K562 (cell line): ENCODE results near the gene AP1S3. TPM values are rescaled to one million over a fixed set of nuclear protein-coding genes. Genes with fewer than 3 reads are reported as not detected.

Experiments
- ATAC-seq: fragments of 200-7000 bp; cut with Tn5 transposase; 3 replicates; pipeline ENCODE4 v1.9.1; 2020; ENCODE audit warnings: moderate library complexity
- BruUV-seq: library from RNA; stranded (reverse); fragments of 400-500 nt; replicated peaks from 2 replicates; lab custom pipeline; 2021; lab: Mats Ljungman, UMichigan
- CTCF ChIA-PET: fragments of 300-600 bp; formaldehyde crosslinking; extraction: SDS; loops from one replicate; lab custom pipeline; 2021; ENCODE audit warnings: low intra/inter-chr PET ratio; lab: Yijun Ruan, JAX
- POLR2A ChIA-PET: fragments of 300-600, 350-650 bp; sonication (Branson Sonifier 250); formaldehyde crosslinking; extraction: SDS; loops from one replicate; lab custom pipeline; 2021; ENCODE audit warnings: antibody characterized with exemption, inconsistent platforms; lab: Yijun Ruan, JAX
- DNase-seq, 4 experiments: peaks; one replicate each; pipeline versions ENCODE4 v3.0.0 to v3.0.0-alpha.2; 2011 to 2018; ENCODE audit warnings: low spot score in 3 of 4, mixed read lengths in 3 of 4; ENCODE audit errors: extremely low read depth in 1 of 4
- FAIRE-seq: peaks from 2 replicates; lab custom pipeline; 2011; peaks lifted over from hg19 to GRCh38; lab: Jason Lieb, UNC
- H2AFZ ChIP-seq: 2 replicates; pipeline ENCODE4 v1.6.0; 2011; ENCODE audit warnings: low read depth, low read length, control low read depth, inconsistent platforms
- H3K27ac ChIP-seq: fragments of 200-600 bp; 3 replicates; pipeline ENCODE4 v1.8.0; 2011; ENCODE audit warnings: low read depth, mild to moderate bottlenecking, control low read depth, inconsistent platforms, low read length, moderate library complexity, mixed read lengths; ENCODE audit errors: extremely low read depth
- H3K27me3 ChIP-seq, 2 experiments: fragments of 300-600 bp in 1 of 2; 2 replicates in 1 of 2; 3 replicates in 1 of 2; pipeline versions ENCODE4 v1.6.0 to v1.8.0; 2011; ENCODE audit warnings: inconsistent platforms in 2 of 2, low read length in 2 of 2, mild to moderate bottlenecking in 1 of 2, mixed read lengths in 1 of 2, moderate library complexity in 1 of 2; ENCODE audit not compliant: control insufficient read depth in 2 of 2, insufficient read depth in 2 of 2
- H3K36me3 ChIP-seq: fragments of 300-600 bp; 3 replicates; pipeline ENCODE4 v1.8.0; 2011; ENCODE audit warnings: mild to moderate bottlenecking, low read length, inconsistent platforms; ENCODE audit not compliant: control insufficient read depth, insufficient read depth
- H3K4me1 ChIP-seq, 2 experiments: fragments of 200-600 bp in 1 of 2; replicated peaks in 1 of 2; 2 replicates in 1 of 2; 3 replicates in 1 of 2; pipeline versions ENCODE4 v1.5.1 to v1.8.0; 2011; ENCODE audit warnings: inconsistent platforms in 2 of 2, low read length in 2 of 2, mild to moderate bottlenecking in 1 of 2, mixed read lengths in 1 of 2, moderate library complexity in 1 of 2; ENCODE audit not compliant: control insufficient read depth in 2 of 2, insufficient read depth in 2 of 2
- H3K4me2 ChIP-seq: 2 replicates; pipeline ENCODE4 v1.6.1; 2011; ENCODE audit warnings: low read length, control low read depth, inconsistent platforms, mixed read lengths; ENCODE audit not compliant: insufficient read depth
- H3K4me3 ChIP-seq: fragments of 200-600 bp; sonication (generic), shearing (Covaris generic); 2 replicates; pipeline ENCODE4 v1.5.1; 2016; ENCODE audit warnings: control low read depth, inconsistent platforms
- H3K79me2 ChIP-seq: fragments of 200-600 bp; 3 replicates; pipeline ENCODE4 v1.8.0; 2011; ENCODE audit warnings: low read length, inconsistent platforms; ENCODE audit not compliant: control insufficient read depth, insufficient read depth
- H3K9ac ChIP-seq, 2 experiments: 2 replicates each; pipeline versions ENCODE4 v1.6.0 to v1.6.1; 2011; ENCODE audit warnings: low read depth in 2 of 2, low read length in 2 of 2, control low read depth in 1 of 2, inconsistent platforms in 1 of 2, mild to moderate bottlenecking in 1 of 2, mixed read lengths in 1 of 2; ENCODE audit not compliant: insufficient read depth in 1 of 2
- H3K9me1 ChIP-seq: one replicate; pipeline ENCODE4 v1.6.0; 2011; ENCODE audit warnings: inconsistent platforms, mild to moderate bottlenecking, low read length, moderate library complexity; ENCODE audit not compliant: control insufficient read depth, insufficient read depth
- H3K9me3 ChIP-seq: replicated peaks from 2 replicates; pipeline ENCODE4 v1.5.1; 2011; ENCODE audit warnings: low read depth, low read length, inconsistent platforms; ENCODE audit not compliant: control insufficient read depth, insufficient read depth
- H4K20me1 ChIP-seq: replicated peaks from 2 replicates; pipeline ENCODE4 v1.6.1; 2011; ENCODE audit warnings: low read length, inconsistent platforms, mixed read lengths; ENCODE audit not compliant: control insufficient read depth, insufficient read depth
- ARID4B ChIP-seq: sonication (generic); formaldehyde crosslinking; IDR thresholded peaks from 2 replicates; pipeline ENCODE4 v1.8.0; 2022; ENCODE audit warnings: mild to moderate bottlenecking, missing genetic modification reagents
- CTBP1 ChIP-seq: fragments of 450-650 bp; IDR thresholded peaks from 2 replicates; pipeline ENCODE4 v1.6.1; 2016; ENCODE audit warnings: borderline replicate concordance
- DIDO1 ChIP-seq: fragments of 450-650 bp; IDR thresholded peaks from 2 replicates; pipeline ENCODE4 v1.6.1; 2016; ENCODE audit warnings: low read depth, missing biosample characterization, missing genetic modification characterization
- FUS ChIP-seq: fragments of 200-400 bp; formaldehyde crosslinking; optimal IDR thresholded peaks from 2 replicates; pipeline ENCODE3; 2017; ENCODE audit warnings: low read depth, low read length
- HDAC3 ChIP-seq: fragments of 450-650 bp; IDR thresholded peaks from 2 replicates; pipeline ENCODE4 v1.6.1; 2018; ENCODE audit warnings: borderline replicate concordance, mild to moderate bottlenecking, moderate library complexity; ENCODE audit not compliant: partially characterized antibody
- IFI16 ChIP-seq: fragments of 250-450 bp; sonication (Bioruptor Pico); IDR thresholded peaks from 2 replicates; pipeline ENCODE4 v2.1.2; 2022; ENCODE audit warnings: mild to moderate bottlenecking, inconsistent platforms
- MCM3 ChIP-seq: fragments of 450-650 bp; IDR thresholded peaks from 2 replicates; pipeline ENCODE4 v1.6.1; 2016
- RNF2 ChIP-seq: sonication (generic); IDR thresholded peaks from 2 replicates; pipeline ENCODE4 v1.6.1; 2016
- SRF ChIP-seq, 2 experiments: fragments of 250-450, 450-650 bp in 1 of 2; sonication (Bioruptor Pico) in 1 of 2; sonication (generic) in 1 of 2; formaldehyde crosslinking; IDR thresholded peaks; 2 replicates each; pipeline versions ENCODE4 v1.5.0 to v1.5.1; 2020 to 2022; ENCODE audit warnings: mild to moderate bottlenecking in 1 of 2, missing genetic modification reagents in 1 of 2
- TRIM28 ChIP-seq: fragments of 450-650 bp; IDR thresholded peaks from 2 replicates; pipeline ENCODE4 v1.6.1; 2017
- WGBS: fragments of 100-300 bp; shearing (Covaris generic); methylation state at CpG from one replicate; pipeline ENCODE4 v1.1.6; 2016; ENCODE audit warnings: low coverage, mixed read lengths; ENCODE audit not compliant: insufficient coverage; ENCODE audit errors: missing lambda C conversion rate; 5-methylcytosine and 5-hydroxymethylcytosine counted together
- in situ Hi-C: fragments of 300-500 bp; cut with MboI; formaldehyde crosslinking; loops from 4 replicates; pipeline ENCODE4 v1.15.0; 2018; ENCODE audit warnings: inconsistent platforms, mixed read lengths
- intact Hi-C: fragments of 100-400 bp; cut with micrococcal nuclease; formaldehyde crosslinking; loops from 2 replicates; pipeline ENCODE4 v1.14.2; 2022
- polyA plus RNA-seq, 8 experiments: library from polyadenylated mRNA; depleted of rRNA in 4 of 8; stranded (reverse) in 5 of 8; unstranded in 3 of 8; fragments of >200 nt; fragmentation: Nextera tagmentation in 2 of 8; fragmentation: Illumina TruSeq in 1 of 8; extraction: Ambion mirVana in 2 of 8; extraction: Trizol in 1 of 8; gene quantifications; 2 replicates each; pipeline versions ENCODE4 v1.2.1 to v1.2.3, GENCODE V29; 2011 to 2014; ENCODE audit warnings: inconsistent platforms in 1 of 8, missing spikeins in 1 of 8
- total RNA-seq, 7 experiments: library from RNA; depleted of rRNA in 6 of 7; stranded (reverse); fragments of >200 nt in 6 of 7; fragmentation: Illumina TruSeq in 2 of 7; extraction: Trizol in 2 of 7; gene quantifications; 2 replicates each; pipeline versions ENCODE4 v1.2.1 to v1.2.3, GENCODE V29; 2011 to 2021; ENCODE audit warnings: low replicate concordance in 1 of 7
- TF ChIP-seq, protein P1 (sequence below), 3 experiments: fragments of 200-800 bp in 1 of 3; fragments of 250-450 bp in 1 of 3; fragments of 450-650 bp in 1 of 3; sonication (Bioruptor Pico) in 1 of 3; sonication (Bioruptor generic) in 1 of 3; formaldehyde crosslinking in 1 of 3; IDR thresholded peaks; 2 replicates each; pipeline versions ENCODE4 v1.6.1 to v1.8.0; 2016 to 2022; ENCODE audit warnings: mild to moderate bottlenecking in 2 of 3, missing genetic modification characterization in 2 of 3, missing compliant biosample characterization in 1 of 3, moderate library complexity in 1 of 3

The AP1S3 gene
- total and polyA plus RNA-seq, 9 of the 15 experiments (the other 6 are each of a cell fraction or from before 2014, with no cell fraction given): 0.50 to 3.8 (median 2.1) TPM

- no peaks in the 10 kb centered on the region for H3K79me2 ChIP-seq
- H3K27ac ChIP-seq: no peak overlapping the region
- H3K9me3 ChIP-seq: no peaks in the 10 kb centered on the region
- no peaks in the 10 kb centered on the region for H3K36me3 ChIP-seq
- 11% methylated on average over 2 of the region's 2 CpGs for WGBS
- TF ChIP-seq HDAC3 (no peak), MCM3 (no peak), SRF (CRISPR knock-in tag; IDR thresholded peaks at IDR 0.05) (no peak), DIDO1 (tag) (no peak), IFI16 (CRISPR knock-in tag) (no peak), ARID4B (CRISPR knock-in tag) (no peak), RNF2 (no peak), CTBP1 (no peak), TRIM28 (no peak), FUS (no peak)
- TF ChIP-seq, protein P1, sequence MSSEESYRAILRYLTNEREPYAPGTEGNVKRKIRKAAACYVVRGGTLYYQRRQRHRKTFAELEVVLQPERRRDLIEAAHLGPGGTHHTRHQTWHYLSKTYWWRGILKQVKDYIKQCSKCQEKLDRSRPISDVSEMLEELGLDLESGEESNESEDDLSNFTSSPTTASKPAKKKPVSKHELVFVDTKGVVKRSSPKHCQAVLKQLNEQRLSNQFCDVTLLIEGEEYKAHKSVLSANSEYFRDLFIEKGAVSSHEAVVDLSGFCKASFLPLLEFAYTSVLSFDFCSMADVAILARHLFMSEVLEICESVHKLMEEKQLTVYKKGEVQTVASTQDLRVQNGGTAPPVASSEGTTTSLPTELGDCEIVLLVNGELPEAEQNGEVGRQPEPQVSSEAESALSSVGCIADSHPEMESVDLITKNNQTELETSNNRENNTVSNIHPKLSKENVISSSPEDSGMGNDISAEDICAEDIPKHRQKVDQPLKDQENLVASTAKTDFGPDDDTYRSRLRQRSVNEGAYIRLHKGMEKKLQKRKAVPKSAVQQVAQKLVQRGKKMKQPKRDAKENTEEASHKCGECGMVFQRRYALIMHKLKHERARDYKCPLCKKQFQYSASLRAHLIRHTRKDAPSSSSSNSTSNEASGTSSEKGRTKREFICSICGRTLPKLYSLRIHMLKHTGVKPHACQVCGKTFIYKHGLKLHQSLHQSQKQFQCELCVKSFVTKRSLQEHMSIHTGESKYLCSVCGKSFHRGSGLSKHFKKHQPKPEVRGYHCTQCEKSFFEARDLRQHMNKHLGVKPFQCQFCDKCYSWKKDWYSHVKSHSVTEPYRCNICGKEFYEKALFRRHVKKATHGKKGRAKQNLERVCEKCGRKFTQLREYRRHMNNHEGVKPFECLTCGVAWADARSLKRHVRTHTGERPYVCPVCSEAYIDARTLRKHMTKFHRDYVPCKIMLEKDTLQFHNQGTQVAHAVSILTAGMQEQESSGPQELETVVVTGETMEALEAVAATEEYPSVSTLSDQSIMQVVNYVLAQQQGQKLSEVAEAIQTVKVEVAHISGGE (CRISPR knock-in tag; IDR thresholded peaks at IDR 0.05): no peak
- intact Hi-C loops (no loop called here), in situ Hi-C loops (no loop called here)
- ATAC-seq: no peak
- ChIA-PET POLR2A (interaction anchor here (0.6 kb wide), 1 partner anchor 205 kb away, joined by 3 read pairs; no protein-coding TSS in a partner anchor), CTCF (no interaction called here)
- no peaks in the 10 kb centered on the region for H3K4me1 ChIP-seq
- no peak overlapping the region for H3K9ac ChIP-seq
- no peaks in the 10 kb centered on the region for H4K20me1 ChIP-seq
- no peak for DNase-seq
- no peak overlapping the region for H3K4me3 ChIP-seq
- FAIRE-seq: no peak
- no peak overlapping the region for H3K4me2 ChIP-seq
- no peaks in the 10 kb centered on the region for H3K9me1 ChIP-seq
- no peaks in the 10 kb centered on the region for H3K27me3 ChIP-seq
- no TSS peak for BruUV-seq
- no peak overlapping the region for H2AFZ ChIP-seq
Measured at GRCh38 chr2:223865907-223866508, 28.6 kb upstream of the AP1S3 start.
